ENCODE results near the gene ASAP3.

Gene ASAP3

GRCh38 chr1:23483321-23484252 is at the start of gene ASAP3:
TSS of gene ASAP3 (minus strand) at chr1:23484179. CDS start at chr1:23484133, 46 bp downstream.
- DNase-seq (ENCODE audit: low read depth, low spot score): no peak

- no peak for DNase-seq (ENCODE audit: low read depth, low spot score)
Observed at GRCh38 chr1:23533246-23534023, 49.5 kb upstream of the ASAP3 start.

- no peak for DNase-seq (ENCODE audit: low read depth, low spot score)
Observed at GRCh38 chr1:23531562-23532094, 47.6 kb upstream of the ASAP3 start.

GRCh38 chr1:23530747-23531561 is 47.0 kb upstream of the ASAP3 start, which contains the start of gene E2F2:
TSS of gene E2F2 (minus strand) at chr1:23531233. CDS start at chr1:23530793, 440 bp downstream.
- peak; percentile 47 for DNase-seq (ENCODE audit: low read depth, low spot score)

- no peak for DNase-seq (ENCODE audit: low read depth, low spot score)
Observed at GRCh38 chr1:23530087-23530746, 46.2 kb upstream of the ASAP3 start.

GRCh38 chr1:23529146-23530086 is 45.4 kb upstream of the ASAP3 start:
- no peak for DNase-seq (ENCODE audit: low read depth, low spot score)

- no peak for DNase-seq (ENCODE audit: low read depth, low spot score)
Observed at GRCh38 chr1:23528250-23528978, 44.4 kb upstream of the ASAP3 start.

- DNase-seq (ENCODE audit: low read depth, low spot score): no peak
Observed at GRCh38 chr1:23527900-23528249, 43.9 kb upstream of the ASAP3 start.

- DNase-seq (ENCODE audit: low read depth, low spot score): no peak
Observed at GRCh38 chr1:23527366-23527765, 43.4 kb upstream of the ASAP3 start.

GRCh38 chr1:23526329-23527041 is 42.5 kb upstream of the ASAP3 start:
- DNase-seq (ENCODE audit: low read depth, low spot score): no peak

GRCh38 chr1:23525558-23526250 is 41.7 kb upstream of the ASAP3 start:
- no peak for DNase-seq (ENCODE audit: low read depth, low spot score)

- no peak for DNase-seq (ENCODE audit: low read depth, low spot score)
Observed at GRCh38 chr1:23524716-23525401, 40.9 kb upstream of the ASAP3 start.

GRCh38 chr1:23524163-23524562 is 40.2 kb upstream of the ASAP3 start:
- no peak for DNase-seq (ENCODE audit: low read depth, low spot score)

GRCh38 chr1:23522244-23522982 is 38.4 kb upstream of the ASAP3 start:
- no peak for DNase-seq (ENCODE audit: low read depth, low spot score)

- no peak for DNase-seq (ENCODE audit: low read depth, low spot score)
Observed at GRCh38 chr1:23521588-23521987, 37.6 kb upstream of the ASAP3 start.

GRCh38 chr1:23517581-23517980 is 33.6 kb upstream of the ASAP3 start:
- no peak for DNase-seq (ENCODE audit: low read depth, low spot score)

- DNase-seq (ENCODE audit: low read depth, low spot score): no peak
Observed at GRCh38 chr1:23515905-23516304, 31.9 kb upstream of the ASAP3 start.
